Mesenchymal stem cell (in vitro differentiated cells and primary cell): Measurements from ENCODE around the gene TGFBR3L.

Source experiments
- DNase-seq: peaks from one replicate; pipeline ENCODE4 v3.0.0-alpha.2; 2013
- H2AFZ ChIP-seq: one replicate; pipeline ENCODE4 v1.6.1; 2013; ENCODE audit warnings: low read depth, mild to moderate bottlenecking, control low read depth, inconsistent platforms, low read length, moderate library complexity
- H2AK5ac ChIP-seq: 2 replicates; pipeline ENCODE4 v1.6.1; 2013; ENCODE audit warnings: low read length, moderate library complexity, mild to moderate bottlenecking, inconsistent platforms; ENCODE audit not compliant: severe bottlenecking
- H2BK120ac ChIP-seq: one replicate; pipeline ENCODE4 v1.6.1; 2013; ENCODE audit warnings: low read depth, mild to moderate bottlenecking, inconsistent platforms, low read length, moderate library complexity
- H2BK12ac ChIP-seq, 2 experiments: one replicate each; pipeline ENCODE4 v1.6.1; 2013; ENCODE audit warnings: inconsistent platforms in 2 of 2, low read length in 2 of 2, mild to moderate bottlenecking in 2 of 2, moderate library complexity in 2 of 2, control low read depth in 1 of 2
- H2BK15ac ChIP-seq: one replicate; pipeline ENCODE4 v1.6.1; 2013; ENCODE audit warnings: mild to moderate bottlenecking, low read depth, inconsistent platforms; ENCODE audit not compliant: poor library complexity, severe bottlenecking
- H2BK5ac ChIP-seq: 2 replicates; pipeline ENCODE4 v1.6.1; 2013; ENCODE audit warnings: low read depth, mild to moderate bottlenecking, low read length, control low read depth, inconsistent platforms; ENCODE audit not compliant: poor library complexity, severe bottlenecking
- H3K14ac ChIP-seq, 2 experiments: one replicate each; pipeline ENCODE4 v1.6.1; 2013; ENCODE audit warnings: inconsistent platforms in 2 of 2, low read length in 2 of 2, control low read depth in 1 of 2, mild to moderate bottlenecking in 1 of 2, moderate library complexity in 1 of 2
- H3K18ac ChIP-seq, 2 experiments: one replicate each; pipeline ENCODE4 v1.6.1; 2013; ENCODE audit warnings: inconsistent platforms in 2 of 2, low read length in 2 of 2, control low read depth in 1 of 2, low read depth in 1 of 2, mild to moderate bottlenecking in 1 of 2
- H3K23ac ChIP-seq, 2 experiments: one replicate each; pipeline ENCODE4 v1.6.1; 2013; ENCODE audit warnings: inconsistent platforms in 2 of 2, low read length in 2 of 2, mild to moderate bottlenecking in 2 of 2, moderate library complexity in 2 of 2, control low read depth in 1 of 2
- H3K27ac ChIP-seq: 2 replicates; pipeline ENCODE4 v1.5.1; 2013; ENCODE audit warnings: mild to moderate bottlenecking, moderate library complexity, low read length, control low read depth, inconsistent platforms; ENCODE audit not compliant: poor library complexity, severe bottlenecking
- H3K27me3 ChIP-seq, 2 experiments: 2 replicates each; pipeline versions ENCODE4 v1.6.1 to v1.7.0; 2013; ENCODE audit warnings: low read length in 2 of 2, mild to moderate bottlenecking in 2 of 2, moderate library complexity in 2 of 2, control low read depth in 1 of 2, inconsistent platforms in 1 of 2; ENCODE audit not compliant: control insufficient read depth in 1 of 2, insufficient read depth in 1 of 2
- H3K36me3 ChIP-seq, 2 experiments: 2 replicates each; pipeline versions ENCODE4 v1.6.1 to v1.7.0; 2013; ENCODE audit warnings: low read length in 2 of 2, control low read depth in 1 of 2, inconsistent platforms in 1 of 2, low read depth in 1 of 2, mild to moderate bottlenecking in 1 of 2; ENCODE audit not compliant: insufficient read depth in 2 of 2, control insufficient read depth in 1 of 2
- H3K4ac ChIP-seq, 2 experiments: one replicate each; pipeline ENCODE4 v1.6.1; 2013; ENCODE audit warnings: inconsistent platforms in 2 of 2, low read length in 2 of 2, mild to moderate bottlenecking in 2 of 2, moderate library complexity in 2 of 2, control low read depth in 1 of 2, low read depth in 1 of 2
- H3K4me1 ChIP-seq: 2 replicates; pipeline ENCODE4 v1.6.1; 2013; ENCODE audit warnings: low read depth, low read length, control low read depth; ENCODE audit not compliant: control insufficient read depth, insufficient read depth
- H3K4me2 ChIP-seq: 2 replicates; pipeline ENCODE4 v1.6.1; 2013; ENCODE audit warnings: low read length, mild to moderate bottlenecking, inconsistent platforms; ENCODE audit not compliant: poor library complexity, severe bottlenecking
- H3K4me3 ChIP-seq, 2 experiments: 2 replicates each; pipeline versions ENCODE4 v1.5.1 to v1.7.0; 2013; ENCODE audit warnings: low read length in 2 of 2, mild to moderate bottlenecking in 2 of 2, control low read depth in 1 of 2, low read depth in 1 of 2; ENCODE audit not compliant: insufficient read depth in 1 of 2
- H3K79me1 ChIP-seq: replicated peaks from 2 replicates; pipeline ENCODE4 v1.6.1; 2013; ENCODE audit warnings: mild to moderate bottlenecking, control low read depth, low read length, inconsistent platforms; ENCODE audit not compliant: poor library complexity, severe bottlenecking
- H3K9ac ChIP-seq: 2 replicates; pipeline ENCODE4 v1.7.0; 2013; ENCODE audit warnings: mild to moderate bottlenecking, low read length, moderate library complexity
- H3K9me3 ChIP-seq: 2 replicates; pipeline ENCODE4 v1.7.0; 2013; ENCODE audit warnings: mild to moderate bottlenecking, low read length; ENCODE audit not compliant: control insufficient read depth
- H4K8ac ChIP-seq: one replicate; pipeline ENCODE4 v1.6.1; 2013; ENCODE audit warnings: inconsistent platforms, mild to moderate bottlenecking, low read length, moderate library complexity
- H4K91ac ChIP-seq: one replicate; pipeline ENCODE4 v1.6.1; 2013; ENCODE audit warnings: mild to moderate bottlenecking, low read length, inconsistent platforms
- WGBS: methylation state at CpG from one replicate; pipeline ENCODE4 v1.1.7; 2013; ENCODE audit warnings: mixed read lengths; 5-methylcytosine and 5-hydroxymethylcytosine counted together

Gene TGFBR3L

DNA sequence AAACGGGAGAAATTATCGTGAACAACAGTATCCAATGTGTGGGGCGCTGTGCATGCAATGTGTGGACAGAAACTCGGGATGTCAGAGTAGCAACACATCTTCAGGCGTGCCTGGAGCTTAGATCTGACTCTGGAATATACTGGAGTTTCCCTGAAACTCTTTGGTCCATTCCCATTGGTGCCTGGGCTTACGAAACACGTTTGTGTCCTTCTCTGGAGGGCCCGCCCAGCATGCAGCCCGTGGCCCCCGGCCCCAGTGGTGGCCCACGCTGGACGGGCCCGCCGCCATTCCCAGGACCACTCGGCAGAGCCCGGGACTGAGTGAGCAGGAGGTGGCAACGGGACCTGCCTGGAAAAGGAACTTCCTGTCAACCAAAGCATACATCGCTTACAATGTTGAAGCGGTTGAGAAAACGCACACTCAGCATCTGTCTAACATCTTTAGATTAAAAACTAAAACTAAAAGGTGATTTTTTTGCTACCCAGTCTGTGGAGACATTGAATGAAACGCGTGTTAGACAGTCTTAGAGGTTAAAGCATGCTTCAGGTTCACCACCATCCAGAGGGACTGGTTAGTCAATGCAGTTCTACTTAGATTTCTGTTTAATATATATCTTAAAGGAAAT lies 48.1 kb downstream of the TGFBR3L start:
- Histone ChIP-seq H4K91ac (no peak overlapping the region), H3K79me1 (peaks cover 50% of the 10 kb centered on the region), H3K27me3 (no peaks in the 10 kb centered on the region), H3K36me3 (peaks cover 62 to 87% of the 10 kb centered on the region in 2 experiments), H3K18ac (no peak overlapping the region), H4K8ac (no peak overlapping the region), H3K23ac (no peak overlapping the region), H3K27ac (peak overlapping the region; percentile 17), H2BK120ac (no peak overlapping the region), H2BK12ac (no peak overlapping the region), H3K4ac (no peak overlapping the region), H3K4me3 (no peak overlapping the region), H3K14ac (no peak overlapping the region), H2BK5ac (no peak overlapping the region), H2BK15ac (no peak overlapping the region), H2AK5ac (no peak overlapping the region), H3K9me3 (no peaks in the 10 kb centered on the region), H3K4me2 (no peak overlapping the region), H3K4me1 (peaks cover 11% of the 10 kb centered on the region), H2AFZ (no peak overlapping the region), H3K9ac (no peak overlapping the region)
- DNase-seq, result no peak
- 97% methylated on average over 19 of the region's 22 CpGs for WGBS

DNA sequence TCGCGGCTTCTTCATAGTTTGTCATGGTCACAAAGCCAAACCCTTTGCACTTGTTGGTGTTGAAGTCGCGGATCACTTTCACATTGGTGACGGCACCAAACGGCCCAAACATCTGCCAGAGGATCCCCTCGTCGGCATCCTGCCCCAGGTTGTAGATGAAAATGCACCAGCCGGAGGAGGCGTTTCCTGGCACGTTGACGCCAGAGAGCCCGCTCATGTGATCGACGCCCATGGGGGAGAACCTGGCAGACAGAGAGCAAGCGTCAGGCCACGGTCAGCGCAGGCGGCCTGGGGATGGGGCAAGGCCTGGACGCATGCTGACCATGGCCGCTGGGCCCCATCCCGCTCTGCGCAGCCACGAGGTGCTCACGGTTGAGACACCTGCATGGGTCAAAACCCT lies 48.9 kb downstream of the TGFBR3L start:
- Histone ChIP-seq H3K9ac (no peak overlapping the region), H3K27me3 (no peaks in the 10 kb centered on the region), H3K14ac (no peak overlapping the region), H2BK5ac (no peak overlapping the region), H3K9me3 (no peaks in the 10 kb centered on the region), H3K18ac (no peak overlapping the region), H3K4me2 (no peak overlapping the region), H3K79me1 (peaks cover 53% of the 10 kb centered on the region), H3K23ac (no peak overlapping the region), H2AFZ (no peak overlapping the region), H3K27ac (no peak overlapping the region), H2AK5ac (no peak overlapping the region), H2BK15ac (no peak overlapping the region), H3K36me3 (peaks cover 63 to 91% of the 10 kb centered on the region in 2 experiments), H2BK120ac (no peak overlapping the region), H3K4ac (no peak overlapping the region), H2BK12ac (no peak overlapping the region), H4K91ac (no peak overlapping the region), H3K4me1 (peaks cover 11% of the 10 kb centered on the region), H3K4me3 (no peak overlapping the region), H4K8ac (no peak overlapping the region)
- DNase-seq, result no peak
- over 99% methylated on average over 25 of the region's 25 CpGs for WGBS

DNA sequence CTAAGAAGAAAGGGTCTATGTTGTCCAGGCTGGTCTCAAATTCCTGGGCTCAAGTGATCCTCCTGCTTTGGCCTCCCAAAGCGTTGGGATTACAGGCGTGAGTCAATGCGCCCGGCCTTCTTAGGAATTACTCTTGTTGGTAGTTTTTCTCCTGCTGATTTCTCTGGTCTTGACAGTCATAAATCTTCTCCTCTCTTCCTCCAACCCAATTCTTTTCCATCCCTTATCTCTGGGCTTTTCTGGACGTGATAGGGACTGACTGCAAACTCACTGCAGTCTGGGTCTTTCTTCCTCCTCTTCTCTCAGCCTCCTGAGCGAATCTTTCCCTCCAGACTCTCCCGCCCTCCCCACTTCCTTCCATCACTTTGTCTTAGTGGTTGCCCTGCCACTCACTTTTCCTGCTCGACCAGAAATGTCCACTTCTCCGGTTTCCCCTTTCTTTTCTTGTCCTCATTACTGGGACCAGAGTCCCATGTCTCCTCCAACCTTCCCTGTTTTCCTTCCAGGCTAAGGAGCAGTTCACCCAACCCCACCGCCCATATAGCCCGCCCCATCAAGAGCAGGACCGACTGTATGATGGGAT lies 50.7 kb downstream of the TGFBR3L start:
- no peak overlapping the region for H4K8ac ChIP-seq
- peaks cover 54% of the 10 kb centered on the region for H3K79me1 ChIP-seq
- no peaks in the 10 kb centered on the region for H3K9me3 ChIP-seq
- no peak for DNase-seq
- no peak overlapping the region for H3K14ac ChIP-seq
- no peak overlapping the region for H3K4me3 ChIP-seq
- no peak overlapping the region for H2AFZ ChIP-seq
- no peak overlapping the region for H3K27ac ChIP-seq
- H2AK5ac ChIP-seq, result no peak overlapping the region
- no peak overlapping the region for H4K91ac ChIP-seq
- no peak overlapping the region for H3K23ac ChIP-seq
- H2BK15ac ChIP-seq, result no peak overlapping the region
- no peak overlapping the region for H2BK12ac ChIP-seq
- no peak overlapping the region for H3K4me2 ChIP-seq
- H3K9ac ChIP-seq, result no peak overlapping the region
- H3K18ac ChIP-seq, result no peak overlapping the region
- H3K36me3 ChIP-seq, result peaks cover 69 to 89% of the 10 kb centered on the region in 2 experiments
- H2BK120ac ChIP-seq, result no peak overlapping the region
- no peak overlapping the region for H2BK5ac ChIP-seq
- no peak overlapping the region for H3K4ac ChIP-seq
- H3K27me3 ChIP-seq, result no peaks in the 10 kb centered on the region
- peaks cover 11% of the 10 kb centered on the region for H3K4me1 ChIP-seq
- 94% methylated on average over 12 of the region's 12 CpGs for WGBS

DNA sequence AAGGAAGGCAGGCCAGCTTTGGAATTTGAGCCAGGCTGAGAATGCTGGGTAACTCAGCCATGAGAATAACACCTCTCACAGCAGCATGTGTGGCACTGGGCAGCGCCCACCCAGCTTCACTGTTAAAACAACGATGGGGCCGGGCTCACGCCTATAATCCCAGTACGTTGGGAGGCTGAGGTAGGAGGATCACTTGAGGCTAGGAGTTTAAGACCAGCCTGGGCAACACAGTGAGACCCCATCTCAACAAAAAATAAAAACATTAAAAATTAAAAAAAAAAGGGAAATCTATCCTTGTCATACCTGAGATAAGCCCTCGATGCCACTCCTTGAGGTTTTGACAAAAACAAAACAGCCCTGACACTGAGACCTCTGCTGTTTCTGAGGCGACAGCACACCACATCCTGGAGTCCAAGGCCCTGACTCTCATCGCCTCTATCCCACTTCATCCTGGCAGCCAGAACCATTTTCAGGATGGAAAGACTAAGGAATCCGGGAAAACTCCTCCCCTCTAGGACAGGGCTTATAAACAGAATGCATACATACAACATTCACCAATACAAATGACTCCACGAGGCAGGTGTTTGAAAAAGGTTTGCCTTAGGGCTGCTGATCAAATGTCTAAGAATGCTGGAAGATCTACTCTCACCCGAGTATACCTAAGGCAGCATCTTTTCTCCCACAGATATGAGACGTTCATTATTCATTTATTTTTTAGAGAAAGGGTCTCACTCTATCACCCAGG lies 51.5 kb downstream of the TGFBR3L start:
- Histone ChIP-seq H3K79me1 (peaks cover 57% of the 10 kb centered on the region), H3K18ac (no peak overlapping the region), H3K23ac (no peak overlapping the region), H3K4me3 (no peak overlapping the region), H3K36me3 (peaks cover 71 to 85% of the 10 kb centered on the region in 2 experiments), H3K4me2 (no peak overlapping the region), H2AK5ac (no peak overlapping the region), H3K4me1 (peaks cover 11% of the 10 kb centered on the region), H2BK5ac (no peak overlapping the region), H3K27ac (no peak overlapping the region), H3K9me3 (no peaks in the 10 kb centered on the region), H4K8ac (no peak overlapping the region), H2BK120ac (no peak overlapping the region), H2AFZ (no peak overlapping the region), H2BK15ac (no peak overlapping the region), H4K91ac (no peak overlapping the region), H3K4ac (no peak overlapping the region), H2BK12ac (no peak overlapping the region), H3K9ac (no peak overlapping the region), H3K27me3 (no peaks in the 10 kb centered on the region), H3K14ac (no peak overlapping the region)
- WGBS, result 97% methylated on average over 11 of the region's 12 CpGs
- no peak for DNase-seq
